CD4-positive, alpha-beta T cell (primary cell): ENCODE results near the gene NGDN. TPM values are rescaled to one million over a fixed set of nuclear protein-coding genes. Genes with fewer than 3 reads are reported as not detected.
A peak's percentile ranks its signal among the peaks of the same experiment; 100 is the strongest.

ENCODE experiments used
- ATAC-seq: fragments of 200-7000 bp; cut with Tn5 transposase; one replicate; pipeline ENCODE4 v1.10.0; 2022; ENCODE audit warnings: mild to moderate bottlenecking; ENCODE audit not compliant: poor library complexity
- CTCF ChIA-PET: fragments of 350-600 bp; sonication (Branson Sonifier 250); formaldehyde crosslinking; loops from one replicate; lab custom pipeline; 2021; ENCODE audit warnings: antibody characterized with exemption, inconsistent platforms; lab: Charles Lee
- POLR2A ChIA-PET: fragments of 350-600 bp; sonication (Branson Sonifier 250); formaldehyde crosslinking; loops from one replicate; lab custom pipeline; 2021; ENCODE audit warnings: antibody characterized with exemption, inconsistent platforms; lab: Charles Lee
- DNase-seq, 14 experiments: peaks; one replicate each; pipeline ENCODE4 v3.0.0-alpha.2; 2013 to 2020; ENCODE audit warnings: mixed read lengths in 2 of 14
- H3K27ac ChIP-seq, 2 donors: one replicate each; pipeline versions ENCODE4 v1.5.1 to v1.7.0; 2013; ENCODE audit warnings: low read length in 2 of 2, low read depth in 1 of 2, mild to moderate bottlenecking in 1 of 2
- H3K27me3 ChIP-seq, 2 experiments: 1 replicate in 1 of 2; 2 replicates in 1 of 2; pipeline versions ENCODE4 v1.6.1 to v1.7.0; 2013; ENCODE audit warnings: low read length in 2 of 2, control low read depth in 1 of 2, mild to moderate bottlenecking in 1 of 2, moderate library complexity in 1 of 2; ENCODE audit not compliant: insufficient read depth in 2 of 2, control insufficient read depth in 1 of 2
- H3K36me3 ChIP-seq: one replicate; pipeline ENCODE4 v1.6.1; 2013; ENCODE audit warnings: low read length, control low read depth; ENCODE audit not compliant: insufficient read depth
- H3K4me1 ChIP-seq: one replicate; pipeline ENCODE4 v1.6.1; 2013; ENCODE audit warnings: low read length, control low read depth; ENCODE audit not compliant: insufficient read depth
- H3K4me3 ChIP-seq: one replicate; pipeline ENCODE4 v1.5.1; 2013; ENCODE audit warnings: mild to moderate bottlenecking, low read length, moderate library complexity
- H3K9me3 ChIP-seq, 2 experiments: 1 replicate in 1 of 2; 2 replicates in 1 of 2; pipeline versions ENCODE4 v1.6.1 to v1.7.0; 2013; ENCODE audit warnings: low read length in 2 of 2, mild to moderate bottlenecking in 2 of 2, control low read depth in 1 of 2, moderate library complexity in 1 of 2; ENCODE audit not compliant: control insufficient read depth in 1 of 2, insufficient read depth in 1 of 2
- H3K27ac Mint-ChIP-seq: one replicate; pipeline ENCODE4 v1.8.0; 2020; ENCODE audit warnings: mixed read lengths
- H3K27me3 Mint-ChIP-seq: one replicate; pipeline ENCODE4 v1.8.0; 2021; ENCODE audit warnings: mixed read lengths
- H3K36me3 Mint-ChIP-seq: one replicate; pipeline ENCODE4 v1.8.0; 2021; ENCODE audit warnings: low read depth, mixed read lengths
- H3K4me1 Mint-ChIP-seq: one replicate; pipeline ENCODE4 v1.8.0; 2021; ENCODE audit warnings: low read depth, mixed read lengths
- H3K4me3 Mint-ChIP-seq: one replicate; pipeline ENCODE4 v1.8.0; 2020; ENCODE audit warnings: mild to moderate bottlenecking, mixed read lengths
- H3K9me3 Mint-ChIP-seq: one replicate; pipeline ENCODE4 v1.8.0; 2020; ENCODE audit warnings: mixed read lengths
- CTCF ChIP-seq: fragments of 200-600 bp; IDR thresholded peaks from one replicate; pipeline ENCODE4 v1.8.0; 2022; ENCODE audit warnings: antibody characterized with exemption, mild to moderate bottlenecking
- intact Hi-C, 2 experiments: fragments of 100-400 bp; cut with DNase I in 1 of 2; cut with micrococcal nuclease in 1 of 2; formaldehyde crosslinking; loops; one replicate each; pipeline versions ENCODE4 v1.15.1 to v1.9.0; 2023 to 2025; cut with DNase I, micrococcal nuclease
- polyA plus RNA-seq, 2 donors: library from polyadenylated mRNA; unstranded; fragments of 120-200 nt; gene quantifications; one replicate each; pipeline ENCODE4 v1.2.1, GENCODE V29; 2013
- total RNA-seq, 174 experiments: library from RNA in 2 of 174; stranded (reverse) in 2 of 174; gene quantifications; one replicate each; pipeline ENCODE4 v1.2.3 and lab custom pipeline; 2021 to 2026

The NGDN gene
- total RNA-seq (100 to 1,000 TPM; 146 to 149 TPM), total RNA-seq (lab: John Stamatoyannopoulos, UW) (40.8 to 148 (median 72.2) reads per million in 172 experiments)
- 48.9 TPM for polyA plus RNA-seq (2013, experiment 1 of 2)
- polyA plus RNA-seq (2013, experiment 2 of 2): 50.2 TPM

- no peaks in the 10 kb centered on the region for H3K27me3 Mint-ChIP-seq
- intact Hi-C loops: loop anchor here (1.0 to 10.0 kb wide), 4 partner anchors 148 to 978 kb away; partner anchors contain the start of genes DCAF11 (in 1 of the 2), NRL (in 1 of the 2) and PABPN1 (in 1 of the 2)
Measured at GRCh38 chr14:23469127-23469905, at the start of gene NGDN. TSS of gene NGDN (plus strand) at chr14:23469703. CDS start at chr14:23469716, 13 bp downstream.

GRCh38 chr14:23421594-23421993 lies 47.9 kb upstream of the NGDN start:
- intact Hi-C loops: no loop called here
- Histone ChIP-seq H3K4me3 (no peak overlapping the region), H3K27ac (no peak overlapping the region), H3K27me3 (no peaks in the 10 kb centered on the region), H3K9me3 (peaks cover 0 to 4% of the 10 kb centered on the region in 2 experiments), H3K4me1 (no peaks in the 10 kb centered on the region), H3K36me3 (no peaks in the 10 kb centered on the region)
- no peaks in the 10 kb centered on the region for H3K9me3 Mint-ChIP-seq
- ChIA-PET POLR2A (no interaction called here), CTCF (no interaction called here)
- no peak for TF ChIP-seq CTCF
- H3K4me1 Mint-ChIP-seq: no peaks in the 10 kb centered on the region
- no peak overlapping the region for H3K4me3 Mint-ChIP-seq
- no peaks in the 10 kb centered on the region for H3K36me3 Mint-ChIP-seq
- ATAC-seq (no peak), DNase-seq (no peak)
- peaks cover 3% of the 10 kb centered on the region for H3K27me3 Mint-ChIP-seq
- H3K27ac Mint-ChIP-seq: no peak overlapping the region

More at GRCh38 chr14:23469127-23469905, at the start of gene NGDN:
- Histone ChIP-seq H3K4me3 (peak within 1 kb of the TSS; percentile 87), H3K4me1 (peaks cover 14% of the 10 kb centered on the region), H3K36me3 (peaks cover 32% of the 10 kb centered on the region), H3K9me3 (peaks cover 0 to 3% of the 10 kb centered on the region in 2 experiments), H3K27me3 (no peaks in the 10 kb centered on the region), H3K27ac (peak within 1 kb of the TSS; percentile 67 to 92)
- Mint-ChIP-seq H3K36me3 (peaks cover 30% of the 10 kb centered on the region), H3K4me1 (peaks cover 7% of the 10 kb centered on the region), H3K27ac (no peak within 1 kb of the TSS), H3K4me3 (no peak within 1 kb of the TSS), H3K9me3 (no peaks in the 10 kb centered on the region)
- peak; percentile 74 for TF ChIP-seq CTCF
- DNase-seq (peak; percentile 81 to 99 (median 88)), ATAC-seq (peak; percentile 90)
- POLR2A ChIA-PET: interaction anchor here (0.6 to 2.1 kb wide), 9 partner anchors 9 to 184 kb away, joined by 3 to 14 read pairs (median 3); partner anchors contain the start of genes AP1G2, HOMEZ, PABPN1 and PPP1R3E
- CTCF ChIA-PET: interaction anchor here (1.9 kb wide), 1 partner anchor 91 kb away, joined by 5 read pairs; no protein-coding TSS in a partner anchor

- Mint-ChIP-seq H3K27me3 (peaks cover 4% of the 10 kb centered on the region), H3K4me3 (no peak overlapping the region), H3K36me3 (no peaks in the 10 kb centered on the region), H3K9me3 (no peaks in the 10 kb centered on the region), H3K27ac (no peak overlapping the region), H3K4me1 (no peaks in the 10 kb centered on the region)
- TF ChIP-seq CTCF: no peak
- Histone ChIP-seq H3K4me3 (no peak overlapping the region), H3K27me3 (peaks cover 0 to 3% of the 10 kb centered on the region in 2 experiments), H3K4me1 (no peaks in the 10 kb centered on the region), H3K9me3 (no peaks in the 10 kb centered on the region), H3K27ac (no peak overlapping the region), H3K36me3 (no peaks in the 10 kb centered on the region)
- DNase-seq (no peak), ATAC-seq (no peak)
- ChIA-PET CTCF (no interaction called here), POLR2A (no interaction called here)
- intact Hi-C loops: no loop called here
Measured at GRCh38 chr14:23423657-23424056, 45.8 kb upstream of the NGDN start.
